HG03045 (cell line): ENCODE data around the gene SLC16A6.
"Not testable (repeated sequence)": the region's sequence is repeated elsewhere in the genome, so short reads cannot be mapped to it uniquely, and the experiment has no call there.

Experiments used
- ATAC-seq: cut with Tn5 transposase; IDR thresholded peaks from one replicate; pipeline ENCODE4 v1.9.1; 2021; ENCODE audit warnings: mild to moderate bottlenecking, moderate library complexity; ENCODE audit not compliant: unreplicated experiment

The SLC16A6 gene

DNA sequence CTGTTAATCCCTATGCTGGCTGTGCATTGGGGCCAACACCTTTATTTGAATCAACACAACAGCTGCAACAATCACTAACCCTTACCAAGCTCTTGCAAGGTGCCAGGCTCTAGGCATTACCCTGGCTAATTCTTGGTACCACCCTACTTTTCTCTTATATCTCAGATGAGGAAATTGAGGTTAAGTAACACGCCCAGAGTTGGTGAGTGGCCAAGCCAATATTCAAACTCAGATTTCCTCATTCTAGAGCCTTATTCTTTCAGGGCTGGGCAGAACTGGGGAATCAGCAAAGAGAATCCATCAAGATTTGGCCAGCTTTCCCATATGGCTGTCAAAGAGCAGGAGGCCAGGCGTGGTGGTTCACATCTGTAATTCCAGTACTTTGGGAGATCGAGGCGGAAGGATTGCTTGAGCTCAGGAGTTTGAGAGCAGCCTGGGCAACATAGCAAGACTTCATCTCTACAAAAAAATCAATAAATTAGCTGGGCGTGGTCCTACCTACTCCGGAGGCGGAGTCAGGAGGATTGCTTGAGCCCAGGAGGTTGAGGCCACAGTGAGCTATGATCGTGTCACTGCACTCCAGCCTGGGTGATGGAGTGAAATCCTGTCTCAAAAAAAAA lies 24.1 kb upstream of the SLC16A6 start:
- no peak for ATAC-seq

DNA sequence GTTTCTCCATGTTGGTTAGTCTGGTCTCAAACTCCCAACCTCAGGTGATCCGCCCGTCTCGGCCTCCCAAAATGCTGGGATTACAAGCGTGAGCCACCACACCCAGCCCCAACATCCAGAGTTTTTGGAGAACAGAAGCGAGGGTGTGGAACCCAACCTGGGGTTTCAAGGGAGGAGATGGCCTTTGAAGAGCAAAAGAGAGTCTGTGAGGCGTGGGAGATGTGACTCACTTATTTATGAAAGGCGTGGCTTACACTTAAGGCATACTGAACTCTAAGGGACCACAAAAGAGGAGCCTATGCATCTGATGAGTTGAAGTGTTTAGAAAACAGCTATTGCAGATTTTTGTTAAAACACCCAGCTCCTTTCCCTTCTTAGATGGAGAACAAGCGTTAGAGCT lies 19.2 kb upstream of the SLC16A6 start:
- ATAC-seq = no peak

DNA sequence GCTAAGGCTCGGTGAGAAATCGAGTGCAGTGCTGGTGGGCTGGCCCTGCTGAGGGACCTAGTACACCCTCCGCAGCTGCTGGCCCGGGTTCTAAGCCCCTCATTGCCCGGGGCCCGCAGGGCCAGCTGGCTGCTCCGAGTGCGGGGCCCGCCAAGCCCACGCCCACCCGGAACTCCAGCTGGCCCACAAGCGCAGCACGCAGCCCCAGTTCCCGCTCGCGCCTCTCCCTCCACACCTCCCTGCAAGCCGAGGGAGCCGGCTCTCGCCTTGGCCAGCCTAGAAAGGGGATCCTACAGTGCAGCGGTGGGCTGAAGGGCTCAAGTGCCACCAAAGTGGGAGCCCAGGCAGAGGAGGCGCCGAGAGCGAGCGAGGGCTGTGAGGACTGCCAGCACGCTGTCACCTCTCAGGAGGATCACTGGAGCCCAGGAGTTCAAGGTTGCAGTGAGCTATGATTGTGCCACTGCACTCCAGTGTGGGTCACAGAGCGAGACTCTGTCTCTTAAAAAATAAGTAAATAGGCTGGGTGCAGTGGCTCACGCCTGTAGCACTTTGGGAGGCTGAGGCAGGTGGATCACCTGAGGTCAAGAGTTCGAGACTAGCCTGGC lies 18.2 kb upstream of the SLC16A6 start:
- ATAC-seq = not testable (repeated sequence)

DNA sequence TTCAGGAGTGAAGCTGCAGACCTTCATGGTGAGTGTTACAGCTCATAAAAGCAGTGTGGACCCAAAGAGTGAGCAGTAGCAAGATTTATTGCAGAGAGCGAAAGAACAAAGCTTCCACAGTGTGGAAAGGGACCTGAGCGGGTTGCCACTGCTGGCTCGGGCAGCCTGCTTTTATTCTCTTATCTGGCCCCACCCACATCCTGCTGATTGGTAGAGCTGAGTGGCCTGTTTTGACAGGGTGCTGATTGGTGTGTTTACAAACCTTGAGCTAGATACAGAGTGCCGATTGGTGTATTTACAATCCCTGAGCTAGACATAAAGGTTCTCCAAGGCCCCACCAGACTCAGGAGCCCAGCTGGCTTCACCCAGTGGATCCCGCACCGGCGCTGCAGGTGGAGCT lies 17.6 kb upstream of the SLC16A6 start:
- ATAC-seq = not testable (repeated sequence)

DNA sequence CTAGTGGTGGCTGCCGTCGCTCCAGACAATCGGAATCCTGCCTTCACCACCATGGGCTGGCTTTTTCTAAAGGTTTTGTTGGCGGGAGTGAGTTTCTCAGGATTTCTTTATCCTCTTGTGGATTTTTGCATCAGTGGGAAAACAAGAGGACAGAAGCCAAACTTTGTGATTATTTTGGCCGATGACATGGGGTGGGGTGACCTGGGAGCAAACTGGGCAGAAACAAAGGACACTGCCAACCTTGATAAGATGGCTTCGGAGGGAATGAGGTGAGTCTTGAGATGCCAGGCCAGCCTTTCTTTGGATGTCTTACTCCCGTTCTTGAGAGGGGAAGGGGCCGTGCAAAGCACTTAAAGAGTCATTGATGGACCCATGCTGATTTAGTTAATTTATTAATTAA lies 16.5 kb upstream of the SLC16A6 start:
- no peak for ATAC-seq

DNA sequence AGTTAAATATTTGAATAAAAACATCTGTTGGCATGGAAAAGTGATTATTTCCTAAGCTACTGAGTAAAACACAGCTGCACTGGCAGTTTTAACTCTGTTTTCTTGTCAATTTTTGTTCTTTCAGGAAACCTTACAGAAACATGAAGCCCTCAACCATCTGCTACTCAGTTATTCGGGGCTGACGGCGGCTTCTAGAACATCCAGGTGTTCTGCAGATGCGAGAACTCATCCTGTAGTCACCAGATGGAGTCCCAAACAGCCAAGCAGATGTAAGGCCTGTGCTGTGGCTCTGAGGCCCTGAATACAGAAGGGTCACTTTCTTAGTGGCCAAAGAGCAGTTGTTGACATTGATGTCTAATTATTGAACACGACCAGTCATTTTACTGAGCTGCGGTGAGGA lies 15.9 kb upstream of the SLC16A6 start:
- no peak for ATAC-seq

DNA sequence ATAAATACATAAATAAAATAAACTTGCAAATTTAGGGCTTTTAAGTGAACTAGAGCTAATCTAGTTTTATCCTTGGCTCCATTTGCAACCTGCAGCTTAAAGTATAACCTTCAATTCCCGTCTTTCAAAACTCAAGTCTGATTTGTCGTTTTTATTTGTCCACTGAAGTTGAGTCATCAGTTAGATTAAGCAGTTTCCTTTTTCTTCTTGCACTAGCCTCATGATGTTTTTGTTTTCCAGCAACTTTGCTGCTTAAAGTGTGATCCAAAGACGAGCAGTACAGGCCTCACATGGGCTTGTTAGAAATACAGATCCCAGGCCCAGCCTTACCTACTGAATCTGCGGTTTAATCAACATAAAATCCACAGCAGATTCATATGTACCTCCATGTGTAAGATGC lies 14.2 kb upstream of the SLC16A6 start:
- ATAC-seq = no peak

DNA sequence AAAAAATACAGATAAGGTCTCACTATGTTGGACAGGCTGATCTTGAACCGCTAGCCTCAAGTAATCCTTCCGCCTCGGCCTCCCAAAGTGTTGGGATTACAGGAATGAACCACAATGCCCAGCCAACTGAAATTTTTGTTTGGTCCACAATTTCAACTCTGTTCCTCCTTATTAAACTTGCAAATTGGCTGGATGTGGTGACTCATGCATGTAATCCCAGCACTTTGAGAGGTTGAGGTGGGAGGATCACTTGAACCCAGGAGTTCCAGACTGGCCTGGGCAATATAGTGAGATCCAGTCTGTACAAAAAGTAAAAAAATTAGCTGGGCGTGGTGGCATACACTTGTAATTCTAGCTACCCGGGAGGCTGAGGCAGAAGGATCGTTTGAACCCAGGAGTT lies 13.8 kb upstream of the SLC16A6 start:
- no peak for ATAC-seq

DNA sequence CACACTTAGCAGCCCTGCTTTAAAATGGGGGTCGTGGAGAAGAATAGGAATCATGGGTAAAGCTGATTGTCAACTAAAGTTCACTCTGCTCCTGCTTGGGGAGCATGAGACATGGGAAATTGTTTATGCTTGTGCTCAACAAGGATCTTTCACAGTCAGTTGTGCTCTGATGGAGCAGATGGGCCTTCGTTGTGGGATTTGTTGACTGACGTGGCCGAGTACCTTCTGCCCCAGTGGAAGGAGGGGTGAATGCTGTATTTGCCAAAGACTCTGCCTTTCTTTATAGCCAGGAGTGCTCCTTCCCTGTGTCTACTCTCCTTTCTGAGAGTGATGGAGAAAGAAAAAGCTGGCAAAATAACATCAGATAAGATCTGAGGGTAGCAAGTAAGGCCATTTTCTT lies 11.7 kb upstream of the SLC16A6 start:
- no peak for ATAC-seq

DNA sequence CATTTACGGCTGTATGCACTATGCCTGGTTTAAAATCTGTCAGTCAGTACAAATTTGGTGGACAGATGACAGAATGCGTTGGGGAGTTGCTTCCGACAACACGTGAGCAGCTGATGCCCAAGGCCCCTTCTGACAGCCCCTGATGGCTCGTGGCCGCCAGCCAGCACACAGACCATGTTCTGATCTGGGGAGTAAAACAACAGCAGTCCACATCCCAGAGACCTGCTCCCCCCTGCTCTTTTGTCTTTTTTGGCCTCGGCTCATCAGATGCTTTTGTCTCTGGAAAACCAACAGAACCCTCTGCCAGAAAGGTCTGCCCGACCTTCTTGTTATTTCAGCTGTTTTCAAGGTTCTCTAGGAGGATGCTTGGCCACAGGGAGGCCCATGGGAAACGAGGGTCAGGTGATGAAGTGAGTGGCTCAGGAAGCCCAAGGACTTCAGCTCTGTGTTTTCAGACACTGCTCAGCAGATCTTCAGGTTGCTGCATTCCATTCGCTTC lies 11.2 kb upstream of the SLC16A6 start:
- ATAC-seq = no peak

DNA sequence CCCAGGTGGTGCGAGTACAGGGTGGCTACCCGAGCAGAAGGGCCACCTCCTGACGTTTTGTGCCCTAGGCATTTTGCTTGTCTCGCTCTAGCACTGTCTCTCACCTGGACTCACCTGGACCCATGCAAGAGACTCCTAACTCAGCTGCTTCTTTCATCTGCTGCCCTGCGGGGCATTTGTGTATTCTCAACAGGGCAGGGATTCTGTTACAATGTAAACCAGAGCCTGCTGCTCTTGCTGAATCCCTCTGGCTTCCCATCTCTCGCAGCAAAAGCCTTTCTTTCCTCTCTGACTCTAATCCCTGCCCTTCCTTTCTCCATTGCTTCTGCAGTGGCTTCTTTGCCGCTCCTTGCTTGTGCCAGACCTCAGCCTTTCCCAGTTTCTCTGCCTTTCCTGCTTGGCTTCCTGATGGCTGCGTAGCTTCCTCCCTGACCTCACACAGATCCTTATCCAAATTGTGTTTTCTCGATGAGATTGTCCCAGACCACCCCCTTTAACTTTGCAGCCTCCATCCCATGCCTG lies 10.6 kb upstream of the SLC16A6 start:
- ATAC-seq = no peak

DNA sequence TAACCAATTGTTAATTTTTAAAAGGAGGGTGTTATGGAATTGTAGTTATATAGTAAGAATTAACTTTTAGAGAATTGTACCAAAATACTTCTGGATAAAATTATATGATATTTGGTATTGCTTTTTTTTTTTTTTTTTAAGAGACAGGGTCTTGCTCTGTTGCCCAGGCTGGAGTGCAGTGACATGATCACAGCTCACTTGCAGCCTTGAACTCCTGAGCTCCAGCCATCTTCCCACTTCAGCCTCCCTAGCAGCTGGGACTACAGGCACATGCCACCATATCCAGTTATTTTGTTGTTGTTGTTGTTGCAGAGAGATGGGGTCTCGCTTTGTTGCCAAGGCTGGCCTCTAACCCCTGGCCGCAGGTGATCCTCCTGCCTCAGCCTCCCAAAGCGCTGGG lies 8.9 kb upstream of the SLC16A6 start:
- ATAC-seq = no peak

DNA sequence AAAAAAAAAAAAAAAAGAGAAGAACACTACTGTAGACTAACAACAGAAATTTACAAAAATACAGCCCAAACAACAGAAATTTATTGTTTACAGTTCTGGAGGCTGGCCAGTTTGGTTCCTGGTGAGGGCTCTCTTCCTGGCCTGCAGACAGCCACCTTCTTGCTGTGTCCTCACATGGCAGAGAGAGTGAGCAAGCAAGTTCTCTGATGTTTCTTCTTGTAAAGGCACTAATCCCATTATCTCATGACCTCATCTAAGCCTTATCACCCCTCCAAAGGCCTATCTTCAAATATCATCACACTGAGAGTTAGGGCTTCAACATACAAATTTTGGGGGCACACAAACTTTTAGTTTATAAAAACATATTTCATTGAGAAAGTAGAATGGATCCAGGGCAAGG lies 7.7 kb upstream of the SLC16A6 start:
- ATAC-seq = no peak

DNA sequence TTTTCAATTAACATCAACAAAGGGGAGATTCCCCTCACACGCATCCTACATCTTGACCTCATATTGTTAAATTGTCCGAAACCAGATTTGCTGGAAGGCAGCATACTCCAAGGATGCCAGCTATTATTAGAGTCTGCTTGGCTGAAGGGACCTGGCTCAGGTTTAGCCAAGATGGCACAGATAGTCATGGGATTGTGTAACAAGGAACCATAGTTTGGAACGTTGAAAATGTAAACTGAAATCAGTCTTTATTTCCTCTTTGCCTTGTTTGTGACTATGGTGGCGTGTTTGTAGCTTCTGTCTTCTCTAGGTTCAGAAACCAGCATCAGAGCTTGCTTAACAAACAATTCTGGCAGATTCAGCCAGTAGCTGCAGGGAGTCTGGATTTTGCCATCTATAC lies 6.3 kb upstream of the SLC16A6 start:
- ATAC-seq = no peak

DNA sequence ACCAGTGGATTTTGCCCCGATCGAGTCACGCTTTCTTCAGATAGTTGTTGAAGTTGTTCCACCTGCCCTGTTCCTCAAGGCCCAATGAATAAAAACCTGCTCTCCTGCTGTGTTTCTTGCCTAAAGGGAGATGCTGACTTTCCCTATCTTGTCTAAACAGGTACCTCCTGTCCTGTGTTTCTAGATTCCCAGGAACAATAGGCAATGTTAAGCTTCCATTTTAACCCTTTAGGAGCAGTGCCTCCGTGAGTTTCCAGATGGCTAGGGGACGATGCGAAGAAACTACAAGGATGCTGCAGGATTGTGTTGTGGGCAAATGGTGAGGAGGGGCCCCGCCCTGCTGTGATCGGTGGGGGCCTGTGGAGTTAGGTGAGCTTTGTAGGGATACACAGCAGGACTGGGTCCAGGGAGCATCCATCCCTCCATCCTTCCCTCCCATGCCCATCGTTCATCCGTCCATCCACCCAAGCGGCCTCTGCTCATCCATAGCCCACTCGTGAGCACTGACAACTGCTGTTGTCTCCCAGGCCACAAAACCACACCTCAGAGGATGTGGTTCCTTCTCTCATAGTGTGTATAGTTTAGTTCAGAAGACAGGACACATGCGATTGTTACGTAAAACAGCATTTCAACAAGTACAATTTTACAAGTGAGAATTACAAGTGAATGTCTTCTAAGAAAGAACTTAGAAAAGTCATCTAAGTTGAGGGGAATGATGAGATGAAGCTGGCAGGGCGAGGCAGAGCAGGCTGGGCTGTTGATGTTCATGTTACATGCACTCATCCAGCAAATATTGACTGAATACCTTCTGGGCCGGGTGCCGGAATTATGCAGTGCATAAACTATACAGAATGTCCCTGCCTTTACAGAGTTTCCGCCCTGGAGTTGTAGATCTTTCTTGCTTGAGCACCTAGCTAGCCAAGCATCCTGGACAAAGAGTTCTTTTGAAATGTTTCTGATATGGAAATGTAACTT lies 5.6 kb upstream of the SLC16A6 start:
- no peak for ATAC-seq

DNA sequence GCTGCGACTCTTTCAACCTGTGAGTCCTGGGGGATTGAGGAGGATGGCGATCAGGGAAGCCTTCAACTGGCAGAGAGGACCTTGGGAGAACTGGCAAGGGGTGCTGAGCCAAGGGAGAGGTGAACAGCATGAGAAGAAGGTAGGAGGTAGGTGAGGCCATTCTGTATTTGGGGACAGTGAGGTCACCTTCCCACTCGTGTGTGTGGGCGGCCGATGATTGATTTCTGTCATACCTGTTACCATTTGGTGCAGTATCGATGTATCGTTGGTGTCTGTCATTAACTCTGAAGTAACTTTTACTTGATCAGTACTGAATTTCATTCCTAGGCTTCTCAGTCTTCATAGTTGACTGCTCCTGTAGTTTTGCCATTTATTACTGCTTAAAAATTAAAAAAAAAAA lies 4.2 kb upstream of the SLC16A6 start:
- no peak for ATAC-seq

DNA sequence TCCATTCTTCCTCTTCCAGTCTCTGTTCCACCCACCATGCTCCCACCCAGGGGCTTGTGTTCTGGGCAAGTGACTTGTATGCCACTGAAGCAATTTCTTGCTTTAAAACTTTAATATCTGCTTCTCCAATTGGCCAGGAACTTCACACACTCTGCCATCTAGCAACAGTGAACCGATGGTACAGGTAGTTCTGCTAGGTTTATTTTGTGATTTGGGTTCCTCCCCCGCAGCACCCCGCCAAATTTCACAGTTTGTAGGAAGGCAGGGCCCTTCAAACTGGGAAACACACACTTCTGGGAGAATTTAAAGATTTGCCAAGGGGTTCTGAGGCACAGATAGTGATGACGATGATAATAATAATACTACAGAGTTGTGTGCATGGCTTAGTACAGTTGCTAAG lies 3.7 kb upstream of the SLC16A6 start:
- ATAC-seq = no peak

DNA sequence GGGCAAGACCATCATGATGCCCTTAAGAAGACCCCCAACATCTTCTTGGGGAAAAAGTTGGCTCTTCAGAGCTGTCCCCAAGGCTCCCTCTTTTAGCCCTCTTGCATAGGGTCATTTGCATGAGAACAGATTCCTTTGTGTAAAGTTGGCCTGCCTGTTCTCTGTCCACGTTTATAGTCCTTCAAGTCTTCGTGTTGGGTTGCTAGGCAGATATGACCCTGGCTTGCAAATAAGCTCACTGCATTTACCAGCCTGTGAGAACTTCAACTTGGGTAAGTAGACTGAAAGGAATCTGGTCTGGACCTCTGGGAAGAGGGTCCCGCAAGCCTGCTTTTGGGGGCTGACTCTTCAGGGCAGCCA lies 3.2 kb upstream of the SLC16A6 start:
- ATAC-seq = no peak

DNA sequence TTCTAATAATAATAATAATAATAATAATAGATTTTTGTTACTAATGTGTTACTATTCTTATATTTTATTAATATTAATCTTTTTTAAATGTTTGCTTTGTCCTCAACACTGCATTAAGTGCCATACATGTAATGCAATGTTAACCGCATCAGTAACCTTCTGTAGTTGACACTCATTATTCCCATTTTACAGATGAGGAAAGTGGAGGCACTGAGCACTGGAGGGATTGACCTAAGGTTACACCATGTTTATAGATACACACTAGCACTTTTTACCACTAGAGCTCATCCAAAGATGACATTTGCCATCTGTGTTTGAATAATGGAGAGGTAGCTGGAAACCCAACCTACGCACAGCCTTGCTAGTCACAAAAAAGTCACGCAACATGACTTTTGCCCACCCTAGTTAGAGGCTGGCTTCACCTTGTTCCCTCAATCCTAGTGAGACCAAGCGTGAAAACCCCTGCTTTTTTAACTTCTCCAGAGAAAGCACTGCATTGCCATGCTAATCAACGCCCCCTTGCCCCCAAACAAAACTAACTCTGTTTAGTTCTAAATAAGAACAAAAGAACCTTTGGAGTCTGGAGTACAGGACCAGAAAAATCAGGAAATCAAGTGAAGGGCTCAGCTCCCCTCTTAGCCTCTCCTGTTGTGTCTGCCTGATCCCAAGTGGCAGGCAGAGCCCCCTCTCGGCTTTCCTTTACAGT lies 2.7 kb upstream of the SLC16A6 start:
- no peak for ATAC-seq

DNA sequence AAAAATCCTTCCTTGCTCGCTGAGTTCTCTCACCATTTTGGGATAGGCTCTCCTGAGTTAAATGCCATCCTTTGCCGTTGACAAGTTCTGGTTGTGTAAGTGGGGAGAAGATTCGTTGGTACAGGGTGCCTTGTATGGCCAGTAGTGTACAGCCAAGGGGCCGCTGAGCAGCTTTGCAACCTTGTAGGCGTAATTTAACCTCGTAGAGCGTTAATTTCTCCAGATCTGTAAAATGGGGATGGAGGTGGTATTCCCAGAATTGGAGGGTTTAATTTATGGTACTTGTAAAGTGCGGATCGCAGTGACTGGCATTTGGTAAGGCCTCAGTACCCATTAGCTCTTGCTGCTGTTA lies 1.7 kb upstream of the SLC16A6 start:
- no peak for ATAC-seq
